Dermis microvascular lymphatic vessel endothelial cell (primary cell): ENCODE measurements around the gene ECPAS. TPM values are rescaled to one million over a fixed set of nuclear protein-coding genes. Genes with fewer than 3 reads are reported as not detected.
"Not testable (repeated sequence)": the region's sequence is repeated elsewhere in the genome, so short reads cannot be mapped to it uniquely, and the experiment has no call there.

Experiments
- DNase-seq, 2 donors: peaks; one replicate each; pipeline versions ENCODE4 v3.0.0 to v3.0.0-alpha.2; 2010; ENCODE audit warnings: low read depth in 2 of 2
- total RNA-seq: library from RNA; depleted of rRNA; stranded (reverse); fragments of >200 nt; gene quantifications from 2 replicates; pipeline ENCODE4 v1.2.1, GENCODE V29; 2014

The ECPAS gene, protein sequence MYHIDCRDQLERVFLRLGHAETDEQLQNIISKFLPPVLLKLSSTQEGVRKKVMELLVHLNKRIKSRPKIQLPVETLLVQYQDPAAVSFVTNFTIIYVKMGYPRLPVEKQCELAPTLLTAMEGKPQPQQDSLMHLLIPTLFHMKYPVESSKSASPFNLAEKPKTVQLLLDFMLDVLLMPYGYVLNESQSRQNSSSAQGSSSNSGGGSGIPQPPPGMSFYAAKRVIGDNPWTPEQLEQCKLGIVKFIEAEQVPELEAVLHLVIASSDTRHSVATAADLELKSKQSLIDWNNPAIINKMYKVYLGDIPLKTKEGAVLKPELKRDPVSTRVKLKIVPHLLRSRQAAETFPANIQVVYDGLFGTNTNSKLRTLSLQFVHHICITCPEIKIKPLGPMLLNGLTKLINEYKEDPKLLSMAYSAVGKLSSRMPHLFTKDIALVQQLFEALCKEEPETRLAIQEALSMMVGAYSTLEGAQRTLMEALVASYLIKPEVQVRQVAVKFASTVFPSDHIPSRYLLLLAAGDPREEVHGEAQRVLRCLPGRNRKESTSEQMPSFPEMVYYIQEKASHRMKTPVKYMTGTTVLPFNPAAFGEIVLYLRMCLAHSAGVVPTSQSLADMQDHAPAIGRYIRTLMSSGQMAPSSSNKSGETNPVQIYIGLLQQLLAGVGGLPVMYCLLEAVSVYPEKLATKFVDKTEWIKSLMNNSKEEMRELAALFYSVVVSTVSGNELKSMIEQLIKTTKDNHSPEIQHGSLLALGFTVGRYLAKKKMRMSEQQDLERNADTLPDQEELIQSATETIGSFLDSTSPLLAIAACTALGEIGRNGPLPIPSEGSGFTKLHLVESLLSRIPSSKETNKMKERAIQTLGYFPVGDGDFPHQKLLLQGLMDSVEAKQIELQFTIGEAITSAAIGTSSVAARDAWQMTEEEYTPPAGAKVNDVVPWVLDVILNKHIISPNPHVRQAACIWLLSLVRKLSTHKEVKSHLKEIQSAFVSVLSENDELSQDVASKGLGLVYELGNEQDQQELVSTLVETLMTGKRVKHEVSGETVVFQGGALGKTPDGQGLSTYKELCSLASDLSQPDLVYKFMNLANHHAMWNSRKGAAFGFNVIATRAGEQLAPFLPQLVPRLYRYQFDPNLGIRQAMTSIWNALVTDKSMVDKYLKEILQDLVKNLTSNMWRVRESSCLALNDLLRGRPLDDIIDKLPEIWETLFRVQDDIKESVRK (N-terminal part only)
- 92.8 and 95.5 TPM in 2 replicates for total RNA-seq

- peak; percentile 25 to 89 for DNase-seq
These were observed at the start of gene ECPAS for GRCh38 chr9:111483858-111484571. TSS of gene ECPAS (minus strand) at chr9:111484383. CDS start at chr9:111472918, 11,465 bp downstream.

DNA sequence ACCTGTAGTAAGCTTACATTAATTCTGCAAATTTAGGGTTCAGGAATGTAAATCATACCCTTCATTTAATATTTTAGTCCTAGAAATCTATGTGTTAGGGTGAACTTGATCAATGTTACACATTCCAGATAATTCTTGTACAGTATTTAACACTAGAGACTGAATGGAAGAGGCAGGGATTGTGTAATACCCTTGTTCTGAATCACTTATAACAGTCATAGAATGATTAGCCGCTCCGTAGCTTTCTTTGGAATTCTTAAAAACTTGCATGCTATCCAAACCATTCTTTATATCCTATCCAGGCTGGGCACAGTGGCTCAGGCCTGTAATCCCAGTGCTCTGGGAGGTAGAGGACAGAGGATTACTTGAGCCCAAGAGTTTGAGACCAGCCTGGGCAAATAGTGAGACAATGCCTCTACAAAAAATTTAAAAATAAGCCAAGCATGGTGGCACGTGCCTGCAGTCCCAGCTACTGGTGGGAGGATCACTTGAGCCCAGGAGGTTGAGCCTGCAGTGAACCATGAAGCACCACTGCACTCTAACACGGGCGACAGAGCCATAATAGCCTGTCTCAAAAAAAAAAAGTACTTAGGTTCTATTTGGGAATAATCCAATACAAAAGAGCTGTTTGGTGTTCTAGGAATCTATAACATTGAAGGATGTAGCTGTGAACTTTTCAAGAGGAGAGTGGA is 49.1 kb upstream of the ECPAS start:
- no peak for DNase-seq

DNA sequence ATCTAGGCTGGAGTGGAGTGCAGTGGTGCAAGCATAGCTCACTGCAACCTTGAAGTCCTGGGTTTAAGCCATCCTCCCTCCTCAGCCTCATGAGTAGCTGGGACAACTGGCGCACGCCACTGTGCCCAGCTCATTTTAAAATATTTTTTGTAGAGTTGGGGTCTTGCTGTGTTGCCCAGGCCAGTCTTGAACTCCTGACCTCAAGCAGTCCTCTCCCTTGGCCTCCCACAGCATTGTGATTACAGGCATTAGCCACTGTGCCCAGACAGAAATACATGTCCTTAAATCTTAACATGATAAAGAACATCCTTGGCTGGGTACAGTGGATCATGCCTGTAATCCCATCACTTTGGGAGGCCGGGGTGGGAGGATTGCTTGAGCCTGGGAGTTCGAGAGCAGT is 47.5 kb upstream of the ECPAS start:
- DNase-seq: no peak

GRCh38 chr9:111529787-111530186 is 45.6 kb upstream of the ECPAS start:
- DNase-seq: no peak

DNA sequence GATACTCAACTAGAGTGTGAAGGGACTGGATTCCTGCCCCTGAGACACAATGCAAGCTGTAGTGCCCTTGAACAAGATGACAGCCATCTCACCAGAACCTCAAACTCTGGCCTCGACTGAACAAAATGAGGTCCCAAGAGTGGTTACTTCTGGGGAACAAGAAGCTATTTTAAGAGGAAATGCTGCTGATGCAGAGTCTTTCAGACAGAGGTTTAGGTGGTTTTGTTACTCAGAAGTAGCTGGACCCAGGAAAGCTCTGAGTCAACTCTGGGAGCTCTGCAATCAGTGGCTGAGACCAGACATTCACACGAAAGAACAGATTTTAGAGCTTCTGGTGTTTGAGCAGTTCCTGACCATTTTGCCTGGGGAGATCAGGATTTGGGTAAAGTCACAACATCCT is 43.2 kb upstream of the ECPAS start:
- DNase-seq: no peak

DNA sequence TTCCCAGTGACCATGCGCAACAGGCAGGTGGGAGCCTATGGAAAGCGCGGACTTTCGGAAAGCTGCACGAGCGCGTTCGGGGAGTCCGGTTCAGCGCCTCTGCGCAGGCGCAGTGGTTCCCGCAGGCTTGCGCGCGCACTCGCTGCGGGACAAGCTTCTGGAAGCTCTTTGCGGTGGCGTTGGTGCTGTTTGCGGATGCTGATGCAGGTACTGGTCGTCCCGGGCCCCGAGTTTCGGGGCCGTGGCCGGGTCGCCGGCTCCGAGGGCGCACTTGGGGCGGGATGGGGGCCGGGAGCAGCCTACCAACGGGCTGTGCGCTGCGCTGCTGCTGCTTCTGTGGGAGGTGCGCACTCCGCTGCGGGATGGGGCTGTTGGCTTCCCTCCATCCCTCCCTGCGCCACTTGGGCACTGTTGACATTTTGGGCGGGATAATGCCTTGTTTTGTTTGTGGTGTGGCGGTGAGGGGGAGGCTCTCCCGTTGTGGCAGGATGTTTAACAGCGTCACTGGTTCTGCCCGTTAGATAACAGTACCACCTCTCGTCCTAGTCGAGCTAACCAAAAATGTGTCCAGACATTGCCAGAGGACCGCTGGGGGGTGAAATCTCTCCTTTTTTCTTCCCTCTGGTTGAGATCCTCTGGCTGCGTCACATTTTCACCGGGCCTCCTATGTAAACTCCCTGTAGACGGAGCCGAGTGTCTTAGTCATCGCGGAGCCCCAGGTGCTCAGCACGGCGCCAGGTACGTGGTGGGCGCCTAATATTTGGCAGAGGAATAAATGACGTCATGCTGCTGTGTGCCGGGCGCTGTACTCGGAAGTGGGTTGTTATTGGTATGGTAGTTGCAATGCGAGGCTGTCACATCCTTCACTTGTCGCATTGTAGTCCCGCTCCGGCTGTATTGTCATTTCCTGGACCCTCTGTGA is 41.1 kb upstream of the ECPAS start, which contains the start of gene ZNF483:
Gene ZNF483, plus strand, starts transcription at position 124 of the 922 bp plus-strand sequence. CDS start 2,217 bp downstream, outside the sequence.
- peak; percentile 52 to 71 for DNase-seq

DNA sequence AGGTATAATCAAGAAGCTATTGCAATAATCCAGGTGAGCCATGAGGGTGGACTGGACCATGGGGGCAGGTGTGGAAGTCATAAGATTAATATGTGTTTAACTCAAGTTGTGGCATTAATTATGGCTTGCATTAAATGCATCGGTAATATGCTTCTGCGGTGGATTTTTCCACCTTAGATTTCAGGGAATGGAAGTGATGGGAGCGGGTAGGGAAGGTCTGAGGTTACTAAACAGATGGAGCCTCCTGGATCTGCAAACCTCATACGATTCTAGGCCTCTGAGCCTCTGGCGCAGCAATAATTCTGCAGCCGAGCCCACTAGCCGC is 40.5 kb upstream of the ECPAS start:
- no peak for DNase-seq

DNA sequence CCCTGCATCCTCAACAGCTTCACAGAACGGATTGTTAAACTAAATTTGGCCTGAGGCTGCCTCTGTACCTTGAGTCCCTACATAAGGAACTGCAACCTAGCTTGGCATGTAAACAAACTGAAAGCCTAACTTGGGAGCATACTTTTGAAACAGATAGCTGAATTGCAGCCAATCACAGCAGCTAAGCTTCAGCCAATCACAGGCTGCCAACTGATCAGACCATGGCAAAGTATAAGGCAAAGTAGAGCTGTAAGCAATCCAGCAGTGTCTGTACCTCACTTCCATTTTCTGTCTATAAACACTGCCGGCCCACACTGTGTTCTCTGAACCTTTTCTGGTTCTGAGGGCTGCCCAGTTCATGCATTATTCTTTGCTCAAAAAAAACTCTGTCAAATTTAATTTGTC is 31.9 kb upstream of the ECPAS start:
- peak in 1 of 2 donors; percentile 5 for DNase-seq

- no peak for DNase-seq
These were observed 30.8 kb upstream of the ECPAS start for GRCh38 chr9:111514967-111515366.

- not testable (repeated sequence) for DNase-seq
These were observed 27.4 kb upstream of the ECPAS start for GRCh38 chr9:111511581-111511980.

DNA sequence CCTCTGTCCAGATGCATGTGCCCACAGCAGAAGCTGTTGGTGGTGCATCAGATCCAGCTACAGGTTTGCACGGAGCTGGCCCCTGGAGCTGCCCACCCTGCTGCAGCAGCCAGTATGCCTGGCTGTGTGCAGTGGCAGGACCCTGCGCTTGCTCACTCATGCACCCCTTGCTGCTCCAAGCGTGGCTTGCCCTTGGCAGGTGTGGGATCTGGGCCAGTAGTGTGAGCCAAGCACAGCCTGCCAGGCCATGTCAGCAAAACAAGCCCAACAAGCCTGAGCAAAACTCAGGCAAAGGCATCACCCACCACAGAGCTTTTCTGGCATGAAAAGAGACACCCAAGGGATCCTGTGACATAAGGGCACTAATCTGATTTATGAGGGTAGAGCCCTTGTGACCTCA is 18.3 kb upstream of the ECPAS start:
- DNase-seq: no peak

GRCh38 chr9:111501648-111502047 is 17.5 kb upstream of the ECPAS start:
- DNase-seq: no peak

GRCh38 chr9:111501005-111501562 is 16.9 kb upstream of the ECPAS start:
- DNase-seq: no peak

DNA sequence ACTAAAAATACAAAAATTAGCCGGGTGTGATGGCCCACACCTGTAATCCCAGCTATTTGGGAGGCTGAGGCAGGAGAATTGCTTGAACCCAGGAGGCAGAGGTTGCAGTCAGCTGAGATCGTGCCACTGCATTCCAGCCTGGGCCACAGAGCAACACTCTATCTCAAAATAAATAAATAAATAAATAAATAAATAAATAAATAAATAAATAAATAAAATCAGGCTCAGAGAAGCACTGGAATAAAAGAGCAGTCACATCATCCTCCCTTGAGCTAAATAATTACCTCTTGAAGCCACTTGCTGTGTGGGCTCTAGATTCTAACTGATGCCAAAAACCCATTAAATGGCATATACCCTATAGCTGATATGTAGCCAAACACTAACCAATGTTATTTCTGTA is 13.0 kb upstream of the ECPAS start:
- not testable (repeated sequence) for DNase-seq

- DNase-seq: peak in 1 of 2 donors; percentile 2
These were observed 350 bp upstream of the ECPAS start for GRCh38 chr9:111484572-111484894.

DNA sequence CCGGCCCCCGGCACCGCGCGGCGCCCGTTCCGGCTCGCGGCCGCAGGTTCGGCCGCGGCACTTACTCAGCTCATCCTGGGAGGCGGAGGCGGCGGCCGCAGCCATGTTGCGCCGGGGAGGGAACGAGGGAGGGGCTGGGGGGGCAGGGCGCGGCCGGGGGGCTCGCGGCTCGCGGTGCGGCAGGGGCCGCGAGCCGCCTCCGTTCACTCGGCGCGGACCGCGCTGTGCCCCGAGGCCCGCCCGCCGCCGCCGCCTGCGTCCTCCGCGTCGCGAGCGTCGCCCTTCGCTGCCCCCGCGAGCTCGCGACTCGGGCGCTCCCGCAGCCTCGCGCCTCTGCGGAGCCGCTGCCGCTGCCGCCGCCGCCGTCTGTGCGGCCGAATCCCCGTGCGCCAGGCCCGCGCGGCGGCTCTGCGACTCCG is 735 bp downstream of the ECPAS start:
- DNase-seq: no peak

DNA sequence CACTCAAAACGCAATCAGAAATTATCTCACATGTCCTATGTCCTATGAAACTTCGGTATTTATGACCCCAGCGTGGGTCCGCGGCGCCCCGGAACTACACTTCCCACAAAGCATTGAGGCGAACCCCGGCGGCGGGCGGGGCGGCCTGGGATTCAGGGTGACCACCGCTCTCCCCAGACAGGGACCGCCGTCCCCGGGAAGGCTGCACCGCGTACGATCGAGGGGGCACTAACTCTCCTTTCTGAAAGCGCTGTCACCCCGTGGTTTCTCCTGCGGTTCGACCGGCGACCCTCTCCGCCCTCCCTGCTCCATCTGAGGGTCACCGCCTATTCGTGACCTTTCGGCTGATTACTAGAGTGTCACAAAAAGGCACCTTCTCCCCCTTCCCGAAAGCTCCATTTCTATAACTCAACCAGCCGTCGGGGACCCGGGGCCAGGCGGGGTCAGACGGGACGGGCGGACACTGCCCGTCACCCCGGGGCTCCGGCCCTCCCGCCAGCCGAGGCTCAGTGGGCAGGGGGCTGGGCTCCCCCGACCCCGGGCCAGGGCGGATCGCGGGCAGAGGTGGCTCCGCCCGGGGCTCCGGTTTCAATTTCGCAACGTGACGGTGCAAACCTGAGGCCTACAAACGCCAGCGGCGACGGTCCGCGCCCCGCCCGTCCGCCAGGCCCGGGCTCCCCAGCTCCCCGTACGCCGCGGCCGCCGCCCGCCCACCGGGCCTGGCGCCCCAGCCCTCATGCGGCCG is 1.3 kb downstream of the ECPAS start:
- DNase-seq: peak; percentile 34 to 77

DNA sequence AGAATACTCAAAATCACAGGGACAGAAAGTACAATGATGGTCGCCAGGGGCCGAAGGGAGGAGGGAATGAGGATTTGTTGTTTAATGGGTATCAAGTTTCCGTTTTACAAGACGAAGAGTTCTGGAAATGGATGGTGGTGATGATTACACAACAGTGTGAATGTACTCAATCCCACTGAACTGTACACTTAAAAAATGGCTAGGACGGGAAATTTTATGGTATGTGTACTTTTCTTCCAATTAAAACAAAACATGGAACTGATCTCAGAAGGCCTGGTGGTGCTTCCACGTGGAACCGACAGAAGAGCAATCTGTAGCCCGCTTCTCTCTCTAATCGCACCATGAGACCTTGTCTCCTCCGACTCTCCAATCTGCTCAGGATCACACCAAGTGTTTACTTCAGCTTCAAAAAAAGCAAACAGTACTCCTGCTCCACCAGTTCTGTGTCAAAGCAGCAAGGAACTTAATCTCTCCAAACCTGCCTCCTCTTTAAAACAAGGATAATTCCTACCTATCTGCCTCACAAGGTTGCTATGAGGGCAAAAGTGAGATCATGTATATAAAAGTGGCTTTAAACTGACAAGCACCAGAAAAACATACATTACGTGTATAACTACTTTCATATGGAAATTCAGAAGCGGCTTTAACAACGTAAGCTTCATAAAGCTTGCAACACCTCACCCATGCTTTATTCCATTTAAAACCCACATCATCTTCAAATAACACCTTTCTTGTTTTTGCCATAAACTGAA is 2.1 kb downstream of the ECPAS start:
- peak; percentile 3 to 28 for DNase-seq
